Heart right ventricle (tissue), 16 donors: ENCODE results near the gene AMOT. TPM values are rescaled to one million over a fixed set of nuclear protein-coding genes. Genes with fewer than 3 reads are reported as not detected.

Experiments used
- ATAC-seq, 8 donors: fragments of 200-7000 bp; cut with Tn5 transposase; one replicate each; pipeline ENCODE4 v1.9.1; 2020; ENCODE audit warnings: mild to moderate bottlenecking in 8 of 8, moderate library complexity in 8 of 8, moderate number of reproducible peaks in 1 of 8
- DNase-seq, 2 donors: peaks; one replicate each; pipeline ENCODE4 v3.0.0-alpha.2; 2020
- H3K27ac ChIP-seq, 10 donors: fragments of 200-600 bp; sonication (generic) in 2 of 10; one replicate each; pipeline versions ENCODE4 v1.5.0 to v1.8.0; 2020 to 2022; ENCODE audit warnings: mild to moderate bottlenecking in 3 of 10
- H3K27me3 ChIP-seq, 7 donors: fragments of 200-600 bp; one replicate each; pipeline ENCODE4 v1.8.0; 2021 to 2022; ENCODE audit warnings: mild to moderate bottlenecking in 2 of 7
- H3K36me3 ChIP-seq, 9 donors: fragments of 200-600 bp; sonication (generic) in 1 of 9; one replicate each; pipeline versions ENCODE4 v1.5.0 to v1.8.0; 2020 to 2022; ENCODE audit warnings: mild to moderate bottlenecking in 2 of 9
- H3K4me1 ChIP-seq, 9 donors: fragments of 200-600 bp; sonication (generic) in 1 of 9; one replicate each; pipeline versions ENCODE4 v1.5.0 to v1.8.0; 2020 to 2022; ENCODE audit warnings: mild to moderate bottlenecking in 4 of 9
- H3K4me3 ChIP-seq, 10 donors: fragments of 200-600 bp; sonication (generic) in 2 of 10; one replicate each; pipeline versions ENCODE4 v1.5.0 to v1.8.0; 2020 to 2022; ENCODE audit warnings: mild to moderate bottlenecking in 7 of 10, moderate library complexity in 2 of 10
- H3K9me3 ChIP-seq, 11 donors: fragments of 200-600 bp in 10 of 11; sonication (generic) in 2 of 11; one replicate each; pipeline versions ENCODE4 v1.5.0 to v1.8.0; 2013 to 2022; ENCODE audit warnings: mild to moderate bottlenecking in 2 of 11, control low read depth in 1 of 11, moderate library complexity in 1 of 11
- WGBS, 2 donors: extraction: QIAGEN DNeasy Blood & Tissue Kit; methylation state at CpG; one replicate each; pipeline ENCODE4 v1.1.7; 2013; ENCODE audit warnings: inconsistent platforms in 1 of 2; 5-methylcytosine and 5-hydroxymethylcytosine counted together
- intact Hi-C, 10 donors: fragments of 100-400 bp; cut with DNase I; formaldehyde crosslinking; loops; one replicate each; pipeline versions ENCODE4 v1.11.1 to v1.14.2; 2022
- polyA plus RNA-seq, 2 donors: library from polyadenylated mRNA; stranded (reverse); fragments of 200-250 nt; gene quantifications; one replicate each; pipeline ENCODE4 v1.2.3, GENCODE V29; 2013
- total RNA-seq, 10 donors: library from RNA; stranded (reverse); fragmentation: NEBNext Ultra II Directional in 3 of 10; extraction: Animal tissue kit (Norgen Biotek cat#: 25700) in 3 of 10; gene quantifications; one replicate each; pipeline versions ENCODE4 v1.2.1 to v1.2.4, GENCODE V29; 2021 to 2023
- TF ChIP-seq, protein P1 (sequence below), 9 donors: fragments of 200-600 bp; sonication (generic) in 2 of 9; IDR thresholded peaks; one replicate each; pipeline versions ENCODE4 v1.5.0 to v1.8.0; 2021 to 2022; ENCODE audit warnings: antibody characterized with exemption in 9 of 9, mild to moderate bottlenecking in 5 of 9, moderate library complexity in 1 of 9
- donor health status: Arrhythmogenic right ventricular cardiomyopathy.
- donor health status: ischemic (EF 13 %, LVEDD 7.1; RV severe dilation, severe dysfunction).
- donor health status: healthy with polysubstance abuse.
- donor health status: DM: no; HTN: yes; CAD: no.
- donor health status: DM: no; HTN: no; CAD: no.
- donor health status: ischemic (EF 25% LVEDD 6.9; RV normal size, moderate dysfunction).
- donor health status: ischemic (EF 25% LVEDD 5.7; RV mildly dilated, moderate dysfunction).
- donor health status: healthy.
- donor health status: DM: yes; HTN: yes; CAD: no.
- donor health status: Ischemic cardiomyopathy.
- donor health status: ischemic (EF 35%, LVEDD 5.7; RV mildly dilated, moderate dysfunction).
- donor health status: nonischemic (EF 11% LVEDD 7.7; RV severe dilation, severe dysfunction).
- donor health status: DM: yes; HTN: yes; CAD: no.
- donor health status: PGD.
- donor health status: ischemic (EF 29% LVEDD 5.4; RV normal size, mild dysfunction).
- donor health status: nonischemic (EF 23%, LVEDD 6.1; RV moderate dilation, normal function).

AMOT gene
- total and polyA plus RNA-seq, 12 donors, result 0.62 to 10.8 (median 6.1) TPM

DNA sequence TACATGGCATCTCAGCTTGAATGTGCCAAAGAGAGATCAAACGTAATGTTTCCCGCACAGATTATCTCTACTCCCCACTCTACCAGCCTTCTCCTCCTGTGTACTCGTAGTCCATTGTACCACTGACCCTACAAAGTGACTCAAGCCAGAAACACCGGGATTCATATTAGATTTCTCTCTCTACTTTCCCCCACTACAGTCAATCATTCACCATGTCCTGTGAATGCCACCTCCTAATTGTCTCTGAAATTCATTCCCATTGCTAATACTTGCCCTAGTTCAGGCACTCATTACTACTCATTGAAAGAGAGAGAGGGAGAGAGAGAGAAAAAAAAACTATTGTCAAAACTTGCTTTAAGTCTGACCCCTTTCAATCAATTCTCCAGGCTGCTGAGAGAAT is 82.7 kb downstream of the AMOT start:
- intact Hi-C loops, result no loop called here
- Histone ChIP-seq H3K4me1 (no peaks in the 10 kb centered on the region), H3K27me3 (peaks cover 0 to 32% (median 0%) of the 10 kb centered on the region in 7 donors), H3K27ac (no peak overlapping the region), H3K36me3 (no peaks in the 10 kb centered on the region), H3K9me3 (no peaks in the 10 kb centered on the region), H3K4me3 (no peak overlapping the region)
- TF ChIP-seq, protein P1, sequence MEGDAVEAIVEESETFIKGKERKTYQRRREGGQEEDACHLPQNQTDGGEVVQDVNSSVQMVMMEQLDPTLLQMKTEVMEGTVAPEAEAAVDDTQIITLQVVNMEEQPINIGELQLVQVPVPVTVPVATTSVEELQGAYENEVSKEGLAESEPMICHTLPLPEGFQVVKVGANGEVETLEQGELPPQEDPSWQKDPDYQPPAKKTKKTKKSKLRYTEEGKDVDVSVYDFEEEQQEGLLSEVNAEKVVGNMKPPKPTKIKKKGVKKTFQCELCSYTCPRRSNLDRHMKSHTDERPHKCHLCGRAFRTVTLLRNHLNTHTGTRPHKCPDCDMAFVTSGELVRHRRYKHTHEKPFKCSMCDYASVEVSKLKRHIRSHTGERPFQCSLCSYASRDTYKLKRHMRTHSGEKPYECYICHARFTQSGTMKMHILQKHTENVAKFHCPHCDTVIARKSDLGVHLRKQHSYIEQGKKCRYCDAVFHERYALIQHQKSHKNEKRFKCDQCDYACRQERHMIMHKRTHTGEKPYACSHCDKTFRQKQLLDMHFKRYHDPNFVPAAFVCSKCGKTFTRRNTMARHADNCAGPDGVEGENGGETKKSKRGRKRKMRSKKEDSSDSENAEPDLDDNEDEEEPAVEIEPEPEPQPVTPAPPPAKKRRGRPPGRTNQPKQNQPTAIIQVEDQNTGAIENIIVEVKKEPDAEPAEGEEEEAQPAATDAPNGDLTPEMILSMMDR (IDR thresholded peaks at IDR 0.05), result no peak
- WGBS, 2 donors, result 84 to 90% methylated on average over 4 of the region's 4 CpGs
- DNase-seq, result no peak
- no peak for ATAC-seq

DNA sequence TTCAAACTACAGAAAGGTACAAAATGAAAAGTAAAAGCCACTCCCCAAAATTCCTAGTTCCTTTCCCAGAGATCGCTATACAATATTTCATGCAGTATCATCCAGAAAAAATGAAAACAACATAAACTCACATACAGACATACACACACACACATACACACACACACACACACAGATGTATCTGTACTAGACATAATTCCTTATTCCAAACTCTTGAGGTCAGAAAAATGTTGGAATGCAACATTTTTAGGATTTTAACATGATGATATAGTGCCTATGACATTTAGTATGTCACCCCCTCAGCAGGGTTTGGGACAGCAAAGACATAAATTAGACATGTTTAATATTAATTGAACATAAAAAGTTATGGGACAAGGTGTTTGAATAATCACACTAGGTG is 87.5 kb downstream of the AMOT start:
- intact Hi-C loops, result no loop called here
- Histone ChIP-seq H3K36me3 (no peaks in the 10 kb centered on the region), H3K27ac (no peak overlapping the region), H3K9me3 (no peaks in the 10 kb centered on the region), H3K27me3 (peaks cover 0 to 15% (median 0%) of the 10 kb centered on the region in 7 donors), H3K4me1 (no peaks in the 10 kb centered on the region), H3K4me3 (no peak overlapping the region)
- TF ChIP-seq, protein P1 (IDR thresholded peaks at IDR 0.05), result no peak
- no peak for ATAC-seq
- WGBS, 2 donors, result 82 to 94% methylated on average over 1 of the region's 1 CpG
- DNase-seq, result no peak

GRCh38 chrX:112751076-112751475 is 89.6 kb downstream of the AMOT start:
- Histone ChIP-seq H3K27me3 (peaks cover 0 to 6% (median 0%) of the 10 kb centered on the region in 7 donors), H3K27ac (no peak overlapping the region), H3K9me3 (no peaks in the 10 kb centered on the region), H3K4me1 (no peaks in the 10 kb centered on the region), H3K36me3 (no peaks in the 10 kb centered on the region), H3K4me3 (no peak overlapping the region)
- intact Hi-C loops, result no loop called here
- WGBS, 2 donors, result 73 to 77% methylated on average over 2 of the region's 2 CpGs
- no peak for DNase-seq
- ATAC-seq, result no peak
- TF ChIP-seq, protein P1 (IDR thresholded peaks at IDR 0.05), result no peak

GRCh38 chrX:112746812-112747595 is 93.6 kb downstream of the AMOT start:
- WGBS, 2 donors, result 44 to 50% methylated on average over 4 of the region's 4 CpGs
- no peak for ATAC-seq
- no peak overlapping the region for H3K4me3 ChIP-seq

More at GRCh38 chrX:112746812-112747595, 93.6 kb downstream of the AMOT start:
- Histone ChIP-seq H3K9me3 (no peaks in the 10 kb centered on the region), H3K27ac (no peak overlapping the region), H3K4me1 (no peaks in the 10 kb centered on the region), H3K36me3 (no peaks in the 10 kb centered on the region), H3K27me3 (no peaks in the 10 kb centered on the region)
- TF ChIP-seq, protein P1 (IDR thresholded peaks at IDR 0.05), result no peak
- no peak for DNase-seq
- intact Hi-C loops, result no loop called here
